ENCODE results near the gene ITPR1. TPM values are rescaled to one million over a fixed set of nuclear protein-coding genes. Genes with fewer than 3 reads are reported as not detected.

ITPR1 gene
- polyA plus RNA-seq, 1 donor: 12.7 TPM

- no peak for DNase-seq
- WGBS (ENCODE audit: insufficient coverage, low lambda C conversion rate): 96% methylated on average over 3 of the region's 8 CpGs
- Histone ChIP-seq H3K4me3 (ENCODE audit: low read length) (no peak overlapping the region), H3K4me1 (ENCODE audit: control insufficient read depth, insufficient read depth, low read length) (no peaks in the 10 kb centered on the region), H3K27me3 (ENCODE audit: control insufficient read depth, insufficient read depth, low read length) (no peaks in the 10 kb centered on the region), H3K9me3 (ENCODE audit: control insufficient read depth, low read depth, low read length) (no peaks in the 10 kb centered on the region), H3K27ac (ENCODE audit: low read length) (no peak overlapping the region), H3K36me3 (ENCODE audit: control insufficient read depth, insufficient read depth, low read length) (peaks cover 8% of the 10 kb centered on the region)
These were observed 149.5 kb downstream of the ITPR1 start for GRCh38 chr3:4642611-4643010.

DNA sequence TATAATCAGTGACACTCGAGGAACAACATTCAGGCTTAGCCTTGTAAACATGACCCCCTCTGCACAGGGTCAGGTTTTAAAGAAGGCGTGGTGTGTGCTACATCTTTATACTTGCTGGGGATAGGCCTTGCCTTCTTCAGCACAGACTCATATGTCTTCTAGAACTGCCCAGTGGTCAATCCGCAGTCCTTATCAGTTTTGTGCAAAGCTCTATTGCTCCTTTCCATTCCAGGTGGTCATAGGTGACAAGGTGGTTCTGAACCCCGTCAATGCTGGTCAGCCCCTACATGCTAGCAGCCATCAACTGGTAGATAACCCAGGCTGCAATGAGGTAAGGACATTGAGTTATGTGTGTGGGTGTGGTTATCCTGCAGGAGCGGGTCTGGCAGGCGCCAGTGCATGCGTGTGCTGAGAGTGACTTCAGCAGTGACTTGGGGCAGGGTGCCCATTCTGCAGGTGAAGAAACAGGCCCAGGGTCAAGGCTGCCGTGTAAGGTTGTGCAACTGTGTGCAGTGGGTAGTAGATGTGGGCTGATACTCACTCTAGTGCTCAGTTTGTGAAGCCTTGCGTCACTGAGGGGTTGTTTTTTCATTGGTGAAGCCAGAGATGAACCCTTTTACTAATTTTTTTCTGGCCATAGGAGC lies 150.9 kb downstream of the ITPR1 start:
- 83% methylated on average over 1 of the region's 9 CpGs for WGBS (ENCODE audit: insufficient coverage, low lambda C conversion rate)
- no peak overlapping the region for H3K4me3 ChIP-seq (ENCODE audit: low read length)
- peaks cover 8% of the 10 kb centered on the region for H3K36me3 ChIP-seq (ENCODE audit: control insufficient read depth, insufficient read depth, low read length)
- H3K9me3 ChIP-seq (ENCODE audit: control insufficient read depth, low read depth, low read length): no peaks in the 10 kb centered on the region
- no peaks in the 10 kb centered on the region for H3K4me1 ChIP-seq (ENCODE audit: control insufficient read depth, insufficient read depth, low read length)
- no peaks in the 10 kb centered on the region for H3K27me3 ChIP-seq (ENCODE audit: control insufficient read depth, insufficient read depth, low read length)
- H3K27ac ChIP-seq (ENCODE audit: low read length): no peak overlapping the region
- no peak for DNase-seq

DNA sequence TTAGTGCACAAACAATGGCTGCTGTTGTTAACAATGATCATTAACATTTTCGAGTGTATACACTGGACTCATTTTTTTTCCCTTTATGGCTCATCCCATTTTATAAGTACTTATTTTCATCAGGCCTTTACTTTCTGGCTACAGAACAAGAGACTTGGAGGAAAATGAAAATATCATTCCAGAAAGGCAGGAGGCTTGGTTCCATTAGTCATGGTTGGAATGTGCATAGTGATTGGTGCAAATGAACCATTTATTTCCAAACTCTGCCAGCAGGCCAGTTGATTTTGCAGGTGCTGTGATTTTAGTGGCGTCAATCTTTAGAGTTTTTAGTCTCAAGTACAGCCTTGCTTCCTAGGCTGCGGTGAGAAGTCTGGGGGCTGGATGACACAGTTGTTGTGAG lies 151.8 kb downstream of the ITPR1 start:
- Histone ChIP-seq H3K36me3 (ENCODE audit: control insufficient read depth, insufficient read depth, low read length) (peaks cover 8% of the 10 kb centered on the region), H3K4me1 (ENCODE audit: control insufficient read depth, insufficient read depth, low read length) (no peaks in the 10 kb centered on the region), H3K27ac (ENCODE audit: low read length) (no peak overlapping the region), H3K9me3 (ENCODE audit: control insufficient read depth, low read depth, low read length) (no peaks in the 10 kb centered on the region), H3K27me3 (ENCODE audit: control insufficient read depth, insufficient read depth, low read length) (no peaks in the 10 kb centered on the region), H3K4me3 (ENCODE audit: low read length) (no peak overlapping the region)
- DNase-seq: no peak
- no CpG with 5 or more reads among the region's 3 CpGs for WGBS (ENCODE audit: insufficient coverage, low lambda C conversion rate)

DNA sequence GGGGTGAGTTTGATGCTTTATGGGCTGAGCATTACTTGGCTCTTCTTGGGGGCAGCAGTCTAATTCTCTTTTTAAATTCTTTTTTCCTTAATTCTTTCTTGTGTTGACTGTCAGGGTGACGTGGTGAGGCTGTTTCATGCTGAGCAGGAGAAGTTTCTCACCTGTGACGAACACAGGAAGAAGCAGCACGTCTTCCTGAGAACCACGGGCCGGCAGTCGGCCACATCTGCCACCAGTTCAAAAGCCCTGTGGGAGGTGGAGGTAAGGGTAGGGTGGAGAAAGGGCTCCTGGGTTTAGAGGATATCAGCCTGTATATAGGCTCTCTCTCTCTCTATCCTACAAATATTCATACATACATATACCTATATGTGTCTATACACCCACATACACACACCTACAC lies 152.3 kb downstream of the ITPR1 start:
- H3K27ac ChIP-seq (ENCODE audit: low read length): no peak overlapping the region
- no peaks in the 10 kb centered on the region for H3K4me1 ChIP-seq (ENCODE audit: control insufficient read depth, insufficient read depth, low read length)
- no peaks in the 10 kb centered on the region for H3K9me3 ChIP-seq (ENCODE audit: control insufficient read depth, low read depth, low read length)
- H3K36me3 ChIP-seq (ENCODE audit: control insufficient read depth, insufficient read depth, low read length): peaks cover 8% of the 10 kb centered on the region
- no peak overlapping the region for H3K4me3 ChIP-seq (ENCODE audit: low read length)
- H3K27me3 ChIP-seq (ENCODE audit: control insufficient read depth, insufficient read depth, low read length): no peaks in the 10 kb centered on the region
- WGBS (ENCODE audit: insufficient coverage, low lambda C conversion rate): no CpG with 5 or more reads among the region's 6 CpGs
- no peak for DNase-seq

- peaks cover 8% of the 10 kb centered on the region for H3K36me3 ChIP-seq (ENCODE audit: control insufficient read depth, insufficient read depth, low read length)
These were observed 154.3 kb downstream of the ITPR1 start for GRCh38 chr3:4647411-4647810.

GRCh38 chr3:4655145-4656045 lies 162.2 kb downstream of the ITPR1 start:
- H3K27ac ChIP-seq (ENCODE audit: low read length): no peak overlapping the region
- H3K4me1 ChIP-seq (ENCODE audit: control insufficient read depth, insufficient read depth, low read length): no peaks in the 10 kb centered on the region
- H3K36me3 ChIP-seq (ENCODE audit: control insufficient read depth, insufficient read depth, low read length): peaks cover 9% of the 10 kb centered on the region
- no peak for DNase-seq
- H3K27me3 ChIP-seq (ENCODE audit: control insufficient read depth, insufficient read depth, low read length): no peaks in the 10 kb centered on the region
- WGBS (ENCODE audit: insufficient coverage, low lambda C conversion rate): no CpG with 5 or more reads among the region's 17 CpGs
- H3K9me3 ChIP-seq (ENCODE audit: control insufficient read depth, low read depth, low read length): no peaks in the 10 kb centered on the region
- H3K4me3 ChIP-seq (ENCODE audit: low read length): no peak overlapping the region

More at GRCh38 chr3:4647411-4647810, 154.3 kb downstream of the ITPR1 start:
- DNase-seq: no peak
- Histone ChIP-seq H3K9me3 (ENCODE audit: control insufficient read depth, low read depth, low read length) (no peaks in the 10 kb centered on the region), H3K27me3 (ENCODE audit: control insufficient read depth, insufficient read depth, low read length) (no peaks in the 10 kb centered on the region), H3K27ac (ENCODE audit: low read length) (no peak overlapping the region), H3K4me3 (ENCODE audit: low read length) (no peak overlapping the region), H3K4me1 (ENCODE audit: control insufficient read depth, insufficient read depth, low read length) (no peaks in the 10 kb centered on the region)
- WGBS (ENCODE audit: insufficient coverage, low lambda C conversion rate): 100% methylated on average over 1 of the region's 2 CpGs

DNA sequence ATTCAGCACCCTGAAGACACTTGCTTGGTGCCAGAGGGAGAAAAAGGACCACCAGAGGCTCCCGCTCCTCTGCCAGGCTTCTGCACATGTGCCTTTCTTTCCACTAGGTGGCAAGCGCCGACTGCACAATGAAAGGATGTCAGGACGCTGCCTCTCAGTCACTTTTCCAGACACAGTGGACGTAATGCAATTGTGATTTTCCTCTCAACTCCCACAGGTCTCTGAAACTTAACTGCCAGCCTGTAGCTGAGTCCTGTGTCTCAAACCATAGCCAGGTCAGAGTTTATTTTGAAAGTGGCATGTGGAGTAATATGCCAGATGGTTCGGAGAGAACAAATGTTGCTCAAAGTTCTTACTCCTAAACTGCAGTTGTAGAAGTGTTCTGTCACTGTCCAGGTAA lies 162.9 kb downstream of the ITPR1 start:
- Histone ChIP-seq H3K9me3 (ENCODE audit: control insufficient read depth, low read depth, low read length) (no peaks in the 10 kb centered on the region), H3K27me3 (ENCODE audit: control insufficient read depth, insufficient read depth, low read length) (no peaks in the 10 kb centered on the region), H3K4me1 (ENCODE audit: control insufficient read depth, insufficient read depth, low read length) (no peaks in the 10 kb centered on the region), H3K27ac (ENCODE audit: low read length) (no peak overlapping the region), H3K4me3 (ENCODE audit: low read length) (no peak overlapping the region), H3K36me3 (ENCODE audit: control insufficient read depth, insufficient read depth, low read length) (peaks cover 9% of the 10 kb centered on the region)
- no CpG with 5 or more reads among the region's 6 CpGs for WGBS (ENCODE audit: insufficient coverage, low lambda C conversion rate)
- DNase-seq: peak; percentile 40 to 47

DNA sequence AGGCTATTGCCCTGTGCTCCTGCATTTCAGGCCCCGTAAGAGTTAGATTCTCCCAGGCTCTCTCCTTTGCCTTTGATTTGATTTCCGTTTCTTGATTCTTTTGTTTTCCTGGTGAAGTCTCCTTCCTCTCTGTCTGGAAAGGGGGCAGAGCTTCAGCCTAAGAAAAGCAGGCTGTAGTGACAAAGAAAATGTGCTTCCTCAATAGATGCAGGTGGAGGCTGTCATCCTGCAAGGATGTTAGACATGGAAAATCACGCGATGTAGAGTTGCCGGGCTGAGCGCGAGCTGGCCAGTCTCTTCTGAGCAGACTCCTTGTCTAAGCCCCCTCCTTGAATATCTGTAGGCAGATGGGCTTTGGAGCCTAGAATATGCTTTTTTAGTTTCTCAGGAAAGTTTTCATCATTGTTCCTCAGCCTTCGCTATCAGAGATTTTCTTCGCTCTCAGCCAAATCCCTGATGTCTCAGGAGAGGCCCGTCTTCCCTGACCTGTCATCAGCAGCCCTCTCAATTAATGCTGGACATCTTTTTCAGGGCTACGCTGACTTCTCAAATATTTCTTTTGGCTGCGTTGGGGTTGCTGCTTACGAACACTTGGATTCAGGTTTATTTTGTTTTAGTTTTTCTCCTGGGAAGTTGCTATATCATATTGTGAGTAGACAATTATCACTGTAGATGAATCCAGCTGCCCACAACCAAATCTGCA lies 163.6 kb downstream of the ITPR1 start:
- no CpG with 5 or more reads among the region's 13 CpGs for WGBS (ENCODE audit: insufficient coverage, low lambda C conversion rate)
- no peak overlapping the region for H3K27ac ChIP-seq (ENCODE audit: low read length)
- peaks cover 9% of the 10 kb centered on the region for H3K36me3 ChIP-seq (ENCODE audit: control insufficient read depth, insufficient read depth, low read length)
- no peaks in the 10 kb centered on the region for H3K4me1 ChIP-seq (ENCODE audit: control insufficient read depth, insufficient read depth, low read length)
- no peak for DNase-seq
- H3K9me3 ChIP-seq (ENCODE audit: control insufficient read depth, low read depth, low read length): no peaks in the 10 kb centered on the region
- H3K27me3 ChIP-seq (ENCODE audit: control insufficient read depth, insufficient read depth, low read length): no peaks in the 10 kb centered on the region
- H3K4me3 ChIP-seq (ENCODE audit: low read length): no peak overlapping the region

GRCh38 chr3:4660936-4661335 lies 167.8 kb downstream of the ITPR1 start:
- peaks cover 3% of the 10 kb centered on the region for H3K36me3 ChIP-seq (ENCODE audit: control insufficient read depth, insufficient read depth, low read length)
- WGBS (ENCODE audit: insufficient coverage, low lambda C conversion rate): 86% methylated on average over 1 of the region's 7 CpGs
- H3K9me3 ChIP-seq (ENCODE audit: control insufficient read depth, low read depth, low read length): no peaks in the 10 kb centered on the region
- no peaks in the 10 kb centered on the region for H3K4me1 ChIP-seq (ENCODE audit: control insufficient read depth, insufficient read depth, low read length)
- no peak for DNase-seq
- H3K27ac ChIP-seq (ENCODE audit: low read length): no peak overlapping the region
- no peak overlapping the region for H3K4me3 ChIP-seq (ENCODE audit: low read length)
- no peaks in the 10 kb centered on the region for H3K27me3 ChIP-seq (ENCODE audit: control insufficient read depth, insufficient read depth, low read length)

GRCh38 chr3:4664412-4664811 lies 171.3 kb downstream of the ITPR1 start:
- Histone ChIP-seq H3K36me3 (ENCODE audit: control insufficient read depth, insufficient read depth, low read length) (peaks cover 3% of the 10 kb centered on the region), H3K4me1 (ENCODE audit: control insufficient read depth, insufficient read depth, low read length) (no peaks in the 10 kb centered on the region), H3K9me3 (ENCODE audit: control insufficient read depth, low read depth, low read length) (no peaks in the 10 kb centered on the region), H3K4me3 (ENCODE audit: low read length) (no peak overlapping the region), H3K27ac (ENCODE audit: low read length) (no peak overlapping the region), H3K27me3 (ENCODE audit: control insufficient read depth, insufficient read depth, low read length) (no peaks in the 10 kb centered on the region)
- no CpG with 5 or more reads among the region's 2 CpGs for WGBS (ENCODE audit: insufficient coverage, low lambda C conversion rate)
- DNase-seq: no peak

Data from large intestine (tissue), 3 donors.